CD4-positive, alpha-beta T cell treated with Interleukin-6 for 4 hours (primary cell): ENCODE results near the gene CDK5R1.
"Not testable (repeated sequence)": the region's sequence is repeated elsewhere in the genome, so short reads cannot be mapped to it uniquely, and the experiment has no call there.

Experiments
- DNase-seq: peaks from one replicate; pipeline ENCODE4 v3.0.0-alpha.2; 2020; ENCODE audit warnings: mixed read lengths

The CDK5R1 gene

DNA sequence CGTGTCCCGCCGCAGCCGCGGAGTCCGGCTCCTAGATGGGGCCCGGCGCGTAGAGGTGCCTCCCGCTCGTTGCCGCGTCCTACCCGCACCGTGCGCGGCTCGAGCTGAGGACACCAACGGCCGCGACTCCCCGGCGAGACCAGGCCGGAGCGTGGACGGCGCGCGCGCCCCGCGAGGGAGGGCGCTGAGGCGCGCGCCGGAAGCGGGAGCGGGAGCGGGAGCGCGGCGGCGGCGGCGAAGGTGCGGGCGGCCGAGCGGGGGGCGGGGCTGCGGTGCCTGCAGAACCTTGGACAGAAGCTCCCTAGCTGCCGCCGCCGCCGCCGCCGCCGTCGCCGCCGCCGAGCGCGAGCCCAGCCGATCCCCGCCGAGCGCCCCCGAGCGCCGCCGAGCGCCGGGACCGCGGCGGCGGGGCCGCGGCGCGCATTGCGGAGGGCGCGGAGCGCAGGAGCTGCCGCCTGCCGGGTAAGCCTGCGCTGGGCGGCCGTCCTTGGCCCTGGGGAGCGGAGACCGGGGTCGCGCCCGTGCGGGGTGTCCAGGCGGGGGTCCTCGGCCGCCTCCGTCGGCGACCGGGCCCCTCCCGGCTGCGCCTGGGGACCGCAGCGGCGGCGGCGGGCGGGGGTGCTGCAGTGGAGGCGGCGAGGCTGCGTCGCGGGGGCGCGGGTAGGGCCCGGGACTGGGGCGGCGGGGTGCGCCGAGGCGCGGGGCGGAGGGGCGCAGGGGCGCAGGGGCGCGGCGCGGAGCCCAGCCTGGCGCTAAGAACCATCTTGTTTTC is at the start of gene CDK5R1:
TSS of gene CDK5R1 (plus strand) at position 293 of the 772 bp plus-strand sequence. CDS start 628 bp downstream, outside the sequence.
- peak; percentile 82 for DNase-seq

DNA sequence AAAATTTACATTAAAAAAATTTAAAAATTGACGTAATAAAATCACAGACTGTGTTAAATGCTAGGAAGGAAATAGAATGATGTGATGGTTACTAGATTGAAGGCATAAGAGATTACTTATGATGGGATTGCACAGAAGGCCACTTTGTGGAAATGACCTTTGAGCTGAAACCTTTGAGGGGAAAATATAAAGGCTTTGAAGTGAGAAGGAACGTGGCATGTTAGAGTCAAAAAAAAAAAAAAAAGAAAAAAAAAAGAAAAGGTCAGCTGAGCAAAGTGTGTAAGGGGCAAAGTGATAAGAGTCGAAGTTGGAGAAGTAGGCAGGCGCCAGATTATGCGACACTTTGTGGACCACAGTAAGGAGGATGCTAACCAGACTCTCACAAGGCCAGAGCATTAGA is 46.1 kb upstream of the CDK5R1 start:
- no peak for DNase-seq

DNA sequence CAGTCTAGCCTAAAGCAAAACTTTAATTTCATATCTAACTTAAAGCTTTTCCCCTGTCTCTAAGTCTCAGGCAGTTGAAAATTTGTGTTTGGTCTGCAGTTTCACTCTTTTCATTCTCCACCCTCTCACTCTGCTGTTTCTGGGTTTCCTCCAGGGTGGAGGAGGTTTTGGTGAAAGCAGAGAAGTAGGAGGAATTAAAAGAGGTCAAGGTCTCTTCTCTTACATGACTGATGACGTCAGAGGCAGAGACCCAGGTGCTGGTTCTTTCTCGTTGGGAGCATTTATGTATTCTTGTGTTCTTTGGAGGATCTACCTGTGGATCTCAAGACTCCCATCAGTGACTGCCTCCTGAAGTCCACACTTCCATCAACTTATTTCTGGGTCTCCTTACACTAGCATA is 44.9 kb upstream of the CDK5R1 start:
- DNase-seq: no peak

DNA sequence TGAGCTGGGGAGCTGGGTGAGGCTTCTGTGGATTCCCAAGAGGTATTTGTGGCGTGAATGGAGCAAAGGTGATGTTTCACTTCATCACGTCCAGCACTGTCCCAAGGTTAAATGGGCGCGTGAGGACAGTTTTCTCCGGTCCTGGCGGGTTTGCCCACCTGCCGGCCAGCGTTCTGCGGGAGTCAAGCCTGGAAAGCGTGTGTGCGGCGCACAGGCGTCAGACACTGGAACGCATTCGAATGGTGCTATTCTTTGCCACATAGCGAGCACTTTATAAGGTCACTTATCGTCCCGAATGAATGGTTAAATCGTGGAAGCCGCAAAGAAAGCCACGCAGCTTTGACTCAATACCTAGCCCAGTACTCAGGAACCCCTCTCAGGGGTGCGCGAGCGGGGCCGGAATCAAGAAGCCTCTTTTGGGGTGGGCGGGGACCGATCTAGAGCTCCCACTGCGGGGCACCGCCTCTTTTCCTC is 42.9 kb upstream of the CDK5R1 start:
- no peak for DNase-seq

DNA sequence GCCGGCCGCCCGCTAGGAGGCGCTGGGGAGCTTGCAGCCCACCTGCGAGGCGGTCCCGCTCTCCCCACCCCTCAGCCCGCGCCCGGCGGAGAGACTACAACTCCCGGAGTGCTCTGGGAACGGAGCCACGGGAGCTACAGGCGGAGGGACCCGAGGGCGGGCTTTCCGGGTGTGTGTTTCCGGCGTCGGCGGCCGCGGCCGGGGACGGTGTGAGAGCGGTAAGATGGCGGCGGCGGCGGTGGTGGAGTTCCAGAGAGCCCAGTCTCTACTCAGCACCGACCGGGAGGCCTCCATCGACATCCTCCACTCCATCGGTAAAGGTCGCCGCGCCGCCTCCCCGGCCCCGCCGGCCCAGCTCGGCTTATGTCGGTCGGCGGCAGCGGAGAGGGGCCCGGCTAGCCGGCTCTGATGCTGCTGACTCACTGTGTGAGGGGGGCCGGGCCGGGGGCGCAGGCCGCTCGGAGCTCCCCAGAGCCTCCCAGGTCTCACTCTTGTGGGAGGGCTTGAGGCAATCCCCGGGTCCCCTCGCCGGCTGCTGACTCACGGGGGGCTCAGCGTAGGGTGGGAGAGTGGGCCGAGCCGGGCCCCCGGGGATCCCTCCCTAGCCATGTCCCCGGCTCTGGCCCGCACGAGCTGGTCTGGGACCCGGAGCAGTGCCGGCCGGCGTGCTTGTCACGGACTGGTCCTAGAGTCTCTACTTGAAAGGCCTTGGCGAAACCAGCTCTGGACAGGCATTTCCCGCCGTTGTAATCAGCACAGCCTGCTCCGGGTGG is 42.3 kb upstream of the CDK5R1 start, which contains the start of gene PSMD11:
TSS of gene PSMD11 (plus strand) at position 210 of the 773 bp plus-strand sequence. CDS start at position 224, 14 bp downstream.
- peak; percentile 99 for DNase-seq

DNA sequence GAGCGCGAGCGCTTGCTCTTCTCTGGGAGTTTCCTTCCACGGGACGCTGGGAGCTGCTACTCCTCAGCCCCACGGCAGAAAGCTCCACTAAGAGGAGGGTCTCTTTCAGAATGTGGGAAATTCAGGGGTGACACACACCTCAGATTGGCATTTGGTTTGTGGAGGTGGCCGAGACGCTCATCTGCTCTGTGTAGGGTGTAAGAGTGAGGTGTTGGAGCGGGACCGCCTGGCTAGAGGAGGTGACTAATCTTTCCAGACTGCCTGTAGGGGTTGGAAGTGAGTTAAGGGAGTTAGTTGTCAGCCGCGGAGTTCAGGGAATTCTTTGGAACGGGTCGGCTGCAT is 41.7 kb upstream of the CDK5R1 start:
- peak; percentile 31 for DNase-seq

DNA sequence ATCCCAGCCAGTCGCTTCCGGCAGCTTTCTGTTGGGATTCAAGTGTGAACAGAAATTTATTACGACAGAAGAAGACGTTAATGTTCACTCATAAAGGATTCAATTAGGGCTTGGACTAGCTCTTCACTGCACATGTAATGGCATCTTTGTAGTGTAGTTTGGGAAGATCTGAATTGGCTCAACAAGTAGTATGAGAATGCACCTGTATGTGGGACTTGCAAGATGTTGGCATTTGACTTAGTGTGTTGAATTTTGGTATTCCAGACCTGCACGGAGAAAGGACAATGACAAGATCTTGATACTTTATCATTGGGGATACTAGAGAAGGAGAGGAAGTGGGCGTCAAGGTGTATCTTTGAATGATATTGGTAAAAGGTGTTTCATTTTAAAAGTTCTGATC is 41.3 kb upstream of the CDK5R1 start:
- no peak for DNase-seq

DNA sequence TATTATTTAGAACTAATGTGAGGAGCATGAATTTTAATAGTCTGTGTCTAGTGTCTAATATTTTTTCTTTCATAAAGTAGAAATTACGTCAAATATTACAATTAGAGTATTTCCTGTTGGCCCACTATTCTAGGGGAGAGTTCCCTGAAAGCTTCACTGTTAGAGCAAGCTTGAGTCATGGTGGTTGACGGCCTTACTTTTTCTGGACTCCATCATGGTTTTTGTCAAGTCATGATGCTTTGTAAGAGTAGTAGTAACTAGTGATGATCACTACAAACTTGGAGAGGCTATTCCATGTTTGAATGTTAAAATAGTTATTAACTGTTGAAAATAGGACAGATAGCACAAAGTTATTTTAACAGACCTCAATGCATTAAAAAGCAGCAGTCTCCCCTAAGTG is 40.8 kb upstream of the CDK5R1 start:
- no peak for DNase-seq

DNA sequence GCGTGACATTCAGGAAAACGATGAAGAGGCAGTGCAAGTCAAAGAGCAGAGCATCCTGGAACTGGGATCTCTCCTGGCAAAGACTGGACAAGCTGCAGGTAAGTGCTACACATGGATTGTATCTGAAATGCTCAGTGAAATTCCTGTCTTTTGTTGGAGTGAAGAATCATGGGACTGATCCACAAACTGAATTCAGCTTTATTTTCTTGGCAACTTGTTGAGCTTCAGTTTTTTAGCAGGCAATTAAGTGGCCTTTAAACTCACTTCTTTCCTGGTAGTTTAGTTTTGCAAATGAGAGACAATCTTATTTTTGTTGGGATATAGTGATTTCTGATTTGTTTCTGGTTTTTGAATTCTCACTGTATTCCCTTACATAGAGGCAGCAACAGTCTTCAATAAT is 39.8 kb upstream of the CDK5R1 start:
- DNase-seq: no peak

DNA sequence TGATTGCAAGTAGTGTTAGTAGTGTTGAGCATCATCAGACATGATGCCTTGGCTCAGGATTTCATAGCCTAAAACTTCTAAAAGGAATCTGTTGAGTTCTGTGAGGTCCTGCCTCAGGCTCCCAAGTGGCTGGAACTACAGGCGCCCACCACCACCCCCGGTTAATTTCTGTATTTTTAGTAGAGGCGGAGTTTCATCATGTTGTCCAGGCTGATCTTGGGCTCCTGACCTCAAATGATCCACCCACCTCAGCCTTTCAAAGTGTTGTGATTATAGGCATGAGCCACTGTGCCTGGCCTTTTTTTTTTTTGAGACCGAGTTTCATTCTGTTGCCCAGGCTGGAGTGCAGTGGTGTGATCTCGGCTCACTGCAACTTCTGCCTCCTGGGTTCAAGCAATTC is 36.8 kb upstream of the CDK5R1 start:
- DNase-seq: no peak

DNA sequence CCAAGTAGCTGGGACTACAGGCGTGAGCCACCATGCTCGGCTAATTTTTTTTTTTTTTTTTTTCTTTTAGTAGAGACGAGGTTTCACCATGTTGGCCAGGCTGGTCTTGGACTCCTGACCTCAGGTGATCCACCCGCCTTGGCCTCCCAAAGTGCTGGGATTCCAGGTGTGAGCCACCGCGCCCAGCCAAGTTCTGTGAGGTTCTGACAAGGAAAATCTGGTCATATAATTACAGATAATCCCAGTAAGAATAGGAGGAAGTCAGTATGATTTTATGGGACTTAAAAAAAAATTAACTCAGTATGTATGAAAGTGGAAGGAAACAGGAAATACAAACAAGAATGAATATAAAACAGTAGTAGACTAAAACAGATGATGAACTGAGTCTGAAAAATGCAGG is 36.4 kb upstream of the CDK5R1 start:
- DNase-seq: not testable (repeated sequence)

DNA sequence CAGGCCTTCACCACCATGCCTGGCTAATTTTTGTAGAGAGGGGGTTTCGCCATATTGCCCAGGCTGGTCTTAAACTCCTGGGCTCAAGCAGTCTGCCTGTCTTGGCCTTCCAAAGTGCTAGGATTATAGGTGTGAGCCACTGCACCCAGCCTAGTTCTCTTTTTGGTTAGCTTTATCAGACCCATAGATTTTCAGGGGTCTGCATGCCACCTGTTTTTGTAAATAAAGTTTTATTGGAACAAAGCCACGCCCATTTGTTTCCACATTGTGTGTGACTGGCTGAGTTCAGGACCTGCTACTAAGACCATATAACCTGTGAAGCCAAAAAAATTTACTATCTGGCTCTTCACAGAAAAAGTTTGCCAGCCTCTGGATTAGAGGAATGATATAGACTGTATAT is 34.9 kb upstream of the CDK5R1 start:
- no peak for DNase-seq

DNA sequence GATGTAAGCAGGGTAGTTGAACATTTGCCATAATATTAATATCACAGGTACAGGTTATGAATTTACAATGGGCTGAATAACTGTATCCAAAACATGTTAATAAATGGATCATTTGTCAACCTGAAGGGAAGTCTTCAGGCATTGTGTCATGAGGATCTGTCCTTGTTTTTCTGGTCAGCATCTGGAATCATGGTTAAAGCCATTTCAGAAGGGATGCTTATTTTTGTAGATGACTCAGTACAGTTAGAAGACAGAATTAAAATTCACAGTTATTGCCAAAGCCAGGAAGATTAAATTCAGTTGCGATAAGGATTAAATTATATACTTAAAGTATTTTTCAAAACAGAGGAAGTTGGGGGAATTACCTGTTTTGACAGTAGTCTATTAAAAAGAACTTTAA is 34.5 kb upstream of the CDK5R1 start:
- no peak for DNase-seq

DNA sequence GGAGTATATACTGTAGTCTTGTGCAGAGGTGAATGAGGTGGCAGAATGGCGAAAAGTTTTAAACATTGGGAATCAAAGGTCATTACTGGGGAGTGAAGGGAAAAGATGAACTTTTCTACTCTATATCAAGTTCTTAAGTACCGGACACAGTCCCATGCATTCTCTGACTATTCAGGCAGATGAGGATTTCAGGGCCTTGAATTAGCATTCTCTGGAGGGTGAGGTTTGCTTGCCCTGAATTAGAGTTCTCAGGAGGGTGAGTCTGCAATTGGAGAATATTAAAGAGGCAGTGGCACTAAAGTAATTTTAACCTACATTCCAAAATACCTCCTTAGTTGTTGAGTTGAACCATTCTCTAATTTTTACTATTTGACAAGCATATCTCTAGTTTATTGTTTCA is 33.4 kb upstream of the CDK5R1 start:
- DNase-seq: no peak

DNA sequence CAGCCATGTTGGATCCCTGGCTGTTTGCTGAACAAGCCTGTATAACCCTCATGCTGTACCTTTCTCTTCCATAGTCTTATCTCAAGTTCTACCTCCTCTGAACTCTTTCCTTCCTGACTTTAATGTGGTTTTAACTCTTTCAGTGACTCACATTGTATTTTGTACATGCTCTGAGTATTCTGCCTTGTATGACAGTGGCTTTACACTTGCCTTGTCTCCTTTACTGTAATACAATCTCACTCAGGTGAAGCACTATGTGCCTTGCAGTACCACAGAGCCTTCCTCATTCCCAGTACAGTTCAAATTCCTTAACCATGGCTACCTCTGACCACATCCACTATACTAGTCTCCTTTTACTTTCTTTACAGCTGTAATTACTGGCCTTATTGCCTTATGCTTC is 28.4 kb upstream of the CDK5R1 start:
- no peak for DNase-seq

DNA sequence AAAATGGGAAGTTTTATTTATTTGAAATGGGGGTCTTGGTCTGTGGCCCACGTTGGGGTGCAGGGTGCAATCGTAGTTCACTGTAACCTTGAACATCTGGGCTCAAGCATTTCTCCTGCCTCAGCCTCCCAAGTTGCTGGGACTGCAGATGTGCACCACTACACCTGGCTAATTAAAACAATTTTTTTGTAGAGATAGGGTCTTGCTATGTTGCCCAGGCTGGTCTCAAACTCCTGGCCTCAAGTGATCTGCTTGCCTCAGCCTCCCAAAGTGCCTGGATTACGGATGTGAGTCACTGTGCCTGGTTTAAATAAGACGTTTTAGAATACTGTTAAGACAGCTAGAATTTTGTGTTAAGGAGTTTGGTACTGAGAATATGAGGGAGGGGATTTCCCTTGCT is 26.7 kb upstream of the CDK5R1 start:
- DNase-seq: no peak

DNA sequence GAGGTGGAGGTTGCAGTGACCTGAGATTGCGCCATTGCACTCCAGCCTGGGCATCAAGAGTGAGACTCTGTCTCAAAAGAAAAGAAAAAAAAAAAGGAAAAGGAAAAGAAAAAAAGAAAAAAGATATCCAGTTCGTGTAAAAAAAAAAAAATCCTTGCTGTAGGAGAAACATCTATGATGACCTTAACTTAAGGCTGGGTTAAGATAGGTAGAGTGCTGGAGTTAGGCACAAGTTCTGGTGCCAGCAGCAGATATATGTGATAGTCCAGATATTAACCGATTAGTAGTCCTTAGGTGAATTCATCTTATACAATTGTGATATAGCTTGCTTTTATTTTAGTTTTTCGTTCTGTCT is 25.3 kb upstream of the CDK5R1 start:
- no peak for DNase-seq

DNA sequence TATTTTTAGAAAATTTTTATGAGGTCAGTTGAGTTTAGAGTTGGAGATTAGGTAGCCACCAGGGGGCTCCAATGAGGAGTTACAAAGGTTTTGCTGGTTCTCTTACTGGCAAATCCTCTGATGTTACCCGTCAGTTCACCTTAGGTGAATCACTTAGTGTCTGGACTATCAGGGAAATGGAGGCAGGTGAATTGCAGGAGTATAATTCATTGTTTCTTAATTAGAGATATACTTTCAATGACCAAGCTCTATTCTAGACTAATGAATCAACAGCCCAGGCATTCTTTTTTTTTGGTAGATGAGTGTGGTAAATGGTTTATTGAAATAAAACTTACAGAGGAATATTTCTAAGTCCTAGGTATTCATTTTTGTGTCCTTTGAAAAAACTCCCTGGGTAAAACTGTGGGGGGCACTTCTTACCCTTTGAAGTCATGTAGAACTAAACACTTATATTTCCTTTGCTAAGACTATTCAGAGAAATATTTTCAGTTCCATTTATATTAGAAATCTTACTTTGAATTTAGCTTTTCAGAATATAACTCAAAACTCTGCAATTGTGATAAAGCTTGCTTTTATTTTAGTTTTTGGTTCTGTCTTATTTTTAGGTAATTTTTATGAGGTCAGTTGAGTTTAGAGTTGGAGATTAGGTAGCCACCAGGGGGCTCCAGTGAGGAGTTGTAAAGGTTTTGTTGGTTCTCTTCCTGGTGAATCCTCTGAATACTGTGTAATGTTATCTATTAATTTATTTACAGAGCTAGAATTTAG is 24.8 kb upstream of the CDK5R1 start:
- DNase-seq: peak; percentile 79

DNA sequence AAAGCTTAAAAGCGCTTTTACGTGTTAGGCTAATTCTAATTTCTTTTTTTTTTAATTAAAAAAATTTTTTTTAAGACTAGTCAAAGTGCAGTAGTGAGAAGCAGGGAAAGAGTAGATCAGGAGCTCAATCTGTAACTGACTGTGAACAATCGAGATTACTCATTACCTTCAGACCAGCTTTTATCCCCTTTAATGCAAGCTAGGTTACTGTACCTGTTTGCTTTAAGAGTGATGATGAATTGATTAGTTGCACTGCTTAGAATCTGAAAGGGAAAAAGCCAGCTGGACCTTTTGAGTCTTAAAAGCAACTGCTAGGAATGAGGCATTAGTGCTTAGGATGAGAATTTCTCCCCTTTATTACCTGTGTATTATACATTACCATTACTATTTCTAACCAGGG is 23.5 kb upstream of the CDK5R1 start:
- DNase-seq: no peak

DNA sequence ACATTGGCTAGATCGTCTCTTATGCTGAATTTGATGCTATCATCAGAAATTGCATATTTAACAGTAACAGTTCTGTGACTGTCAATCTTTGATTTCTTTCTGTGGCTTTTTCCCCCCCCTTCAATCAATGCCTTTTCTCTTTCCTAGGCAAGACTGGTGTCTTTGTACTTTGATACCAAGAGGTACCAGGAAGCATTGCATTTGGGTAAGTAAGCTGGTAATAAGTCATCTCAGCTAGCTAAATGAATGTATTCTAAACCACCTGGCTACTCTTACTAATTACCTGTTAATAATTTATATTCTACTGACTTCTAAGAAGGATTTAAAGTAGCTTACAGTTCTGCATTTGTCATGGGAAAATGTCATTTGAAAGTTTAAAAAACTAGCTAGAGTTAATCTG is 22.4 kb upstream of the CDK5R1 start:
- DNase-seq: no peak

DNA sequence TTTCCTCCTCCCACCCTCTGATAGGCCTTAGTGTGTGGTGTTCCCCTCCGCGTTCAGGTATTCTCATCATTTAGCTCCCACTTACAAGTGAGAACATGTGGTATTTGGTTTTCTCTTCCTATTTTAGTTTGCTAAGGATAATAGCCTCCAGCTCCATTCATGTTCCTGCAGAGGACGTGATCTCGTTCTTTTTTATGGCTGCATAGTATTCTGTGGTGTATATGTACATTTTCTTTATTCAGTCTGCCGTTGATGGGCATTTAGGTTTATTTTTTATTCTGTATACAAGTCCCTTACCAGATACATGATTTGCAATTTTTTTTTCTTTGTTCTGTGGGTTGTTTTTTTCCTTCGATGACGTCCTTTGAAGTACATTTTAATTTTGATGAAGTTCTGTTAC is 18.8 kb upstream of the CDK5R1 start:
- DNase-seq: no peak

DNA sequence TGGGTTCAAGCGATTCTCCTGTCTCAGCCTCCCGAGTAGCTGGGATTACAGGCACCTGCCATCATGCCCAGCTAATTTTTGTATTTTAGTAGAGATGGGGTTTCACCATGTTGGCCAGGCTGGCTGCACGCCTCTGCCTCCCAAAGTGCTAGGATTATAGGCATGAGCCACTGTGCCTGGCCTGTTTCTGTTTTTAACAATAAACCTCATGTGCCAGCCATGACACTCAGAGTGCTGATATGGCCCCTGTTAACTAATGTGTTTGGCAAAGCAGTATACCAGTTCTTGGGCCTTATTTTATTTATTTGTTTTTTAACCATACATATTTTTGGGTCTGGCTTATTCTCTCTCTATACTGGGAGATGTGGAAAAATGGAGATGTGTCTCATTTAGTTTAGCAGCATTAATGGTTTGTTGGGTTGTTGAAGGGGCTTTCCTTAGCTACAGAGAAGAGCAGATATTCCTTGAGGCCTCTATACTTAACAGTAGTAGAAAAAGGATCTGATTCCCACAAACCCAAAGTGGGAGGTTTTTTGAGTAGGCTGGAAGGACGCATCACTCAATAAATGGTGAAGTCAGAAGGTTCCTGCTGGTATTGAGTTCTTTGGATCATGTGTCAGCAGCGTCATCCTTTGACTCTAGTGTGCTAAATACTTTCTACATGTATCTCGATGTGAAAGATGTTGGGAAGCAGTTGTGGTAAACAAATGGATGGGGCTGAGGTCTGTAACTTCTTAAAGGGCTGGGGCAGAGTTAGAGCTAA is 16.2 kb upstream of the CDK5R1 start:
- DNase-seq: no peak

DNA sequence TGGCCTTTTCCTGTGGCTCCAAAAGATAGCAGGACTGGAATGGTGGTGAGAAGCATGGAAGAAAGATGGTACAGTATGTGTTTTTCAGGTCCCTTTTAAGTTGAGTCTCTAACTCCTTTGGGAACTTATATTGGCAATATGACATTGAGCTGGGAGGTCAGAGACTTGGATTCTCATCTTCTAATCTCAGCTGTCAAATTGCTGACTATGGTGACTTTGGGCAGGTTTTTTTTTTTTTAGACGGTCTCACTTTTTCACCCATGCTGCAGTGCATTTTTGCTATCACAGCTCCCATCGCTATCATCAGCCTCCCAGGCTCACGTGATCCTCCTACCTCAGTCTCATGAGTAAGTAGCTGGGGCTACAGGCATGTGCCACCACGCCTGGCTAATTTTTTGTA is 15.1 kb upstream of the CDK5R1 start:
- no peak for DNase-seq
